Esophagus (tissue), 2 donors: Measurements from ENCODE around the gene PAQR8. TPM values are rescaled to one million over a fixed set of nuclear protein-coding genes. Genes with fewer than 3 reads are reported as not detected.
A peak's percentile ranks its signal among the peaks of the same experiment; 100 is the strongest.

Experiments used
- H3K27ac ChIP-seq, 2 donors: one replicate each; pipeline ENCODE4 v1.5.1; 2013; ENCODE audit warnings: low read depth in 2 of 2, mild to moderate bottlenecking in 2 of 2, inconsistent platforms in 1 of 2, low read length in 1 of 2, moderate library complexity in 1 of 2
- H3K27me3 ChIP-seq, 2 donors: one replicate each; pipeline ENCODE4 v1.6.1; 2013; ENCODE audit warnings: low read length in 2 of 2, control low read depth in 1 of 2, mild to moderate bottlenecking in 1 of 2; ENCODE audit not compliant: insufficient read depth in 2 of 2, control insufficient read depth in 1 of 2
- H3K36me3 ChIP-seq, 2 donors: one replicate each; pipeline ENCODE4 v1.6.1; 2013; ENCODE audit warnings: low read length in 1 of 2; ENCODE audit not compliant: control insufficient read depth in 2 of 2, insufficient read depth in 2 of 2
- H3K4me1 ChIP-seq, 2 donors: one replicate each; pipeline ENCODE4 v1.6.1; 2013; ENCODE audit warnings: low read length in 1 of 2; ENCODE audit not compliant: control insufficient read depth in 2 of 2, insufficient read depth in 2 of 2
- H3K4me3 ChIP-seq, 2 donors: one replicate each; pipeline ENCODE4 v1.5.1; 2013; ENCODE audit warnings: low read length in 2 of 2, mild to moderate bottlenecking in 2 of 2, low read depth in 1 of 2, moderate library complexity in 1 of 2
- H3K9me3 ChIP-seq, 2 donors: one replicate each; pipeline ENCODE4 v1.6.1; 2013; ENCODE audit warnings: mild to moderate bottlenecking in 2 of 2, low read depth in 1 of 2, low read length in 1 of 2, moderate library complexity in 1 of 2; ENCODE audit not compliant: control insufficient read depth in 2 of 2, insufficient read depth in 1 of 2
- WGBS, 2 donors: extraction: QIAGEN DNeasy Blood & Tissue Kit; methylation state at CpG; one replicate each; pipeline ENCODE4 v1.1.7; 2013; 5-methylcytosine and 5-hydroxymethylcytosine counted together
- polyA plus RNA-seq, 2 donors: library from polyadenylated mRNA; stranded (reverse); fragments of 200-250 nt; gene quantifications; one replicate each; pipeline ENCODE4 v1.2.3, GENCODE V29; 2013
- donor health status: healthy with polysubstance abuse.
- donor health status: Bipolar disorder and iron deficiency.

PAQR8 gene
- polyA plus RNA-seq, 2 donors, result 5.1 to 7.7 TPM

DNA sequence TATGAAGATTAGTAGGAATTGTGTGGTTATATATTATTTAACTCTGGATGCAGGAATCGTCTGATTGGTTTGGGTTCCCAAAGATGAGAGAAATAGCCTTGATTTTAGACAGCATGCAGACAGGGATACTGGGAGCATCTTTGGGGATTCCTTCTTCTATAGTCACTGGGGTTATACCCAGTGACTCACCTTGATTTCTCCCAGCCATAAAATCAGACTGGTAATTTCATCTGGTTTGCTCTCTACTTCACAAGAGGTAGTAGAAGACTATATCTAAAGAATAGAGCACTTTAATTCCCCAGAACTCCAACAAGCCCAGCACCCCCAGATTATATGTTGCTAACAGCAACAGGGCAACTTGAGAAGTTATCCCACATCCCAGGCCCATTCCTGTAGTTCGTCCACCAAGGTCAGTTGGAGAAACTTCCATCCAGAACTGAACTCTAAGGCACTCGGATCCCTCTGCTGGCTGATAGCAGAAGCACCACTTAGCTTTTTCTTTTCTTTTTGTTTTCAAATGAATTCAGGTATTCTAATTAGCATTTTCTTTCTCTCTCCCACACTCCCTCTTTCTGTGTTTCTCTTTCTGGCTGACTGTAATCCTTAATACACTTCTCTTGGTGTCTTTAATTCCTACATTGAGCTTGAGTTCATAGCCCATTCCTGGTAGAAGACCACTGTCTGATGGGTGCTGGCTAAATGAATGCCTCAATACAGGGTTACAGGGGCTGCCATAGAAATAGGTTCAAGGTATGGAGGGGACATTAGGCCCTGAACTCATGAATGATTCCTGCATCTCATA lies 37.8 kb downstream of the PAQR8 start:
- Histone ChIP-seq H3K36me3 (peaks cover 0 to 3% of the 10 kb centered on the region in 2 donors), H3K9me3 (no peaks in the 10 kb centered on the region), H3K27me3 (no peaks in the 10 kb centered on the region), H3K4me1 (peaks cover 0 to 10% of the 10 kb centered on the region in 2 donors), H3K27ac (no peak overlapping the region), H3K4me3 (no peak overlapping the region)
- 32 to 34% methylated on average over 3 of the region's 3 CpGs for WGBS, 2 donors

DNA sequence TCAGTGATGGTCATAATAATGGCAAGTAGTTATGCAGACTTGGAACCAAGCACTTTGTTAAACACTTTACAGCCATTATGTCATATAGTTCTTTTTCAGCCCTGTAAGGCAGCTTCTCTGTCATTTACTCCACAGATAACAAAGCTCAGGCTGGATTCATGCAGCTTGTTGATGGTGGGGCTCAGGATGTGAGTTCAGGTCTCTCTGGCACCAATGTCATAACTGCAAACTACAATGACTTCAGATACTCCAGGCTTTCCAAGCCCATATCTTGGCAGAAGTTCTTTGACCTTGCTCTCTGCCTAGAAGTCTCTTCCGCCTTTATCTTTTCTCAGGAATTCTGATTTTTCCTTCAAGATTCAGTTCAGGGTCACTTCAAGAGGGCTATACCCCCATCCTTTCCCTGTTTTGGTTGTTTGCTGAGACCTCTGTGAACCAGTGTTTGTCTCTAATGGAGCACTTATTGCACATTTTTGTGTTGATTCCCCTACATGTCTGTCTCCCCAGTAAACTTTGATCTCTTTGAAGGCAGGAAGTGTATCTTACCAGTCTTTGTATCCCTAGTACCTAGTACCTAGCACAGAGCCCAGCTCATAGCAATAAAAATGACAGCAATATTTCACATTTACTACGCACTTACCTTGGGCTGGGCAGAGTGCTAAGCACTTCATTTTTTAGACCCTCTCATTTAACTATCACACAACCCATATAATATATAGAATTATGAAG lies 38.5 kb downstream of the PAQR8 start:
- peaks cover 0 to 3% of the 10 kb centered on the region in 2 donors for H3K36me3 ChIP-seq
- H3K4me1 ChIP-seq, result peaks cover 0 to 10% of the 10 kb centered on the region in 2 donors
- H3K27me3 ChIP-seq, result no peaks in the 10 kb centered on the region
- H3K27ac ChIP-seq, result no peak overlapping the region
- no peak overlapping the region for H3K4me3 ChIP-seq
- no peaks in the 10 kb centered on the region for H3K9me3 ChIP-seq
- WGBS, 2 donors, result 73 to 88% methylated on average over 2 of the region's 2 CpGs

DNA sequence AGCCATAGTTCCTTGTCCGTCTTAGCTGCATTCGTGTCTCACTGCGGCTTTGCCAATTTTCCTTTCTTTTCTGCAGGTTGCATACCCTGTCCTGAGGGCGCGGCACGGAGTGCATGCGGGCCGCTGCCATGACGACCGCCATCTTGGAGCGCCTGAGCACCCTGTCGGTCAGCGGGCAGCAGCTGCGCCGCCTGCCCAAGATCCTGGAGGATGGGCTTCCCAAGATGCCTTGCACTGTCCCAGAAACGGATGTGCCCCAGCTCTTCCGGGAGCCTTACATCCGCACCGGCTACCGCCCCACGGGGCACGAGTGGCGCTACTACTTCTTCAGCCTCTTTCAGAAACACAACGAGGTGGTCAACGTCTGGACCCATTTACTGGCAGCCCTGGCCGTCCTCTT lies 41.1 kb downstream of the PAQR8 start:
- Histone ChIP-seq H3K4me3 (no peak overlapping the region), H3K27me3 (no peaks in the 10 kb centered on the region), H3K9me3 (no peaks in the 10 kb centered on the region), H3K27ac (no peak overlapping the region), H3K4me1 (peaks cover 0 to 10% of the 10 kb centered on the region in 2 donors), H3K36me3 (peaks cover 0 to 3% of the 10 kb centered on the region in 2 donors)
- 95 to 98% methylated on average over 26 of the region's 26 CpGs for WGBS, 2 donors

DNA sequence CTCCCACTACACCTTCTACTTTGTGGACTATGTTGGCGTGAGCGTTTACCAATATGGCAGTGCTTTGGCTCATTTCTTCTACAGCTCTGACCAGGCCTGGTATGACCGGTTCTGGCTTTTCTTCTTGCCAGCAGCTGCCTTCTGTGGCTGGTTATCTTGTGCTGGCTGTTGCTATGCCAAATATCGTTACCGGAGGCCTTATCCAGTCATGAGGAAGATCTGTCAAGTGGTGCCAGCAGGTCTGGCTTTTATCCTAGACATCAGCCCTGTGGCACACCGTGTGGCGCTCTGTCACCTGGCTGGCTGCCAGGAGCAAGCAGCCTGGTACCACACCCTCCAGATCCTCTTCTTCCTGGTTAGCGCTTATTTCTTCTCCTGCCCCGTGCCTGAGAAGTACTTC lies 41.7 kb downstream of the PAQR8 start:
- Histone ChIP-seq H3K27me3 (no peaks in the 10 kb centered on the region), H3K36me3 (peaks cover 0 to 3% of the 10 kb centered on the region in 2 donors), H3K4me1 (peaks cover 0 to 10% of the 10 kb centered on the region in 2 donors), H3K27ac (peak overlapping the region in 1 of 2 donors; percentile 37), H3K4me3 (no peak overlapping the region), H3K9me3 (no peaks in the 10 kb centered on the region)
- WGBS, 2 donors, result 45 to 52% methylated on average over 9 of the region's 9 CpGs

DNA sequence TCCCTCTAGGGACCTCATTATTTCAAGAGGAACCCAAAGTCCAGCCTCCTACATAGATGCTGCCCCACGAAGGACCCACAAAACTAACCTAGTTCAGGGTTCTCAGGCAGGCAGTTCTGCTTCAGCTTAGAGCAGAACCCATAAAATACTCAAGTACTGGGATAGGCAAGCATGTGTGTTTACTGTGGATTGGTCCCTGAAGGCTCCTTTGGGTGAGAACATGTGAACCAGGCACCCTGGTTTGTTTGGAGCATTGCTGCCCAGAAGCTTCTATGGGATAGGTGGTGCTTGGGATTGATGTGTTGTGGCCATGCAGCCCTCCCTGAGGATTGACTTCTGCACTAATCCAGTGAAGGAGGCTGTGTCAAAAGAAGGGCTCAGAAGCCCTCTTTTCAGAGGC lies 43.3 kb downstream of the PAQR8 start:
- H3K36me3 ChIP-seq, result peaks cover 0 to 3% of the 10 kb centered on the region in 2 donors
- H3K9me3 ChIP-seq, result no peaks in the 10 kb centered on the region
- H3K27me3 ChIP-seq, result no peaks in the 10 kb centered on the region
- no peak overlapping the region for H3K4me3 ChIP-seq
- 85 to 96% methylated on average over 1 of the region's 1 CpG for WGBS, 2 donors
- H3K4me1 ChIP-seq, result peaks cover 0 to 10% of the 10 kb centered on the region in 2 donors
- no peak overlapping the region for H3K27ac ChIP-seq

DNA sequence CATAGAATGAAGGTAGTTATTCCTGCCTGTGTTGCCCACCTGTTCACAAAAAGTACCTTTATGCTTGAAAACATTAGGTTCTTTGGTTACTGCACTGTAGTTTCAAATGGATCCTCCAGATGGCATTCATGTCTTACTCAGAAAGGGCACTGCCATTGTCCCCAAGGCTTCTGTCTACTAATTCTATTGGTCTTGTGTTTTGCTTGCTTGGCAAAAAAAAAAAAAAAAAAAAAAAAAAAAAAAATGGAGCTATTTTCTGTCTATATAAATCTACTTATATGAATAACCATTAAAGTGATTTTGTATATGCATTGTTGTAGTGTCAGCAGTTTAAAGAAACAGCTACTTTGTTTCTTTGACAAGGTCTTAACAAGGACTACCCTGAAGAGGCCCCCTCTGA lies 45.5 kb downstream of the PAQR8 start:
- peaks cover 0 to 10% of the 10 kb centered on the region in 2 donors for H3K4me1 ChIP-seq
- no peak overlapping the region for H3K27ac ChIP-seq
- H3K9me3 ChIP-seq, result no peaks in the 10 kb centered on the region
- no peaks in the 10 kb centered on the region for H3K27me3 ChIP-seq
- peaks cover 0 to 3% of the 10 kb centered on the region in 2 donors for H3K36me3 ChIP-seq
- H3K4me3 ChIP-seq, result no peak overlapping the region

DNA sequence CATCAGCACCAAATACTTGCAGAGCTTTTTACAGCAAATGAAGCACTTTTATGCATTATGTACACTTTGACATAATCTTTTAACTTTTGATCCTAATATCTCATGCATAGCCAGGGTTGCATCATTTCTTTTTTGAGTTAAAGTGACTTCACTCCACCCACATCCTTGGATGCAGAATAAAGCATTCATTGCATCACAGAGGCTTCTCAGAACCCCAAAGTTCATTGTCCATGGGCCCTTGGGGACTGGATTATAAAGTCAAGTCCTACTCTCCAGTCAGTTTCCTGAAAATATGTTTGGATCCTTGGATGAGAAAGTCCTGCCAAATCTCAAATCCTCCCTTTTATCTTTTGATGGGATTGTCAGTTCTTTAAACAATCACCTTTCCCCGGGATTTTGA lies 47.5 kb downstream of the PAQR8 start:
- no peak overlapping the region for H3K4me3 ChIP-seq
- 22 to 45% methylated on average over 1 of the region's 1 CpG for WGBS, 2 donors
- H3K9me3 ChIP-seq, result no peaks in the 10 kb centered on the region
- no peaks in the 10 kb centered on the region for H3K36me3 ChIP-seq
- no peak overlapping the region for H3K27ac ChIP-seq
- no peaks in the 10 kb centered on the region for H3K27me3 ChIP-seq
- H3K4me1 ChIP-seq, result no peaks in the 10 kb centered on the region

DNA sequence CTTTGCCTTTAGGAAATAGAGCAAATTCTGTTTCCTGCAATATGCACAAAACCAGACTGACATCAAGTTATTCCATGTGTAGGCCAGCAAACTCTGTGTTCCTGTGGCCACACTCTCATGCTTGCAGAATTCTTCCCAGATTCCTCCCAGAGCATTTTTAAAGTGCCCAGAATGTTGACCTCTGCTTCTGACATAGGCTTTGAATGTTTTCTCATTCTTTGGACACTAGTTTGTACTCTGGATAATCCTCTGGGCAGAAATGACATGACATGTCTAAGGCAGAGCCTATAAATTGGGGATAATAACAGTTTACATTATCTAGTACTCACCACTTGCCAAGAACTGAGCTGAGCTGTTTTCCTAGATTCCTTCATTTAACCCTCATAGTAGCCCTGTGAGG lies 49.0 kb downstream of the PAQR8 start:
- H3K4me3 ChIP-seq, result no peak overlapping the region
- H3K27ac ChIP-seq, result no peak overlapping the region
- H3K36me3 ChIP-seq, result no peaks in the 10 kb centered on the region
- H3K27me3 ChIP-seq, result no peaks in the 10 kb centered on the region
- no peaks in the 10 kb centered on the region for H3K9me3 ChIP-seq
- H3K4me1 ChIP-seq, result no peaks in the 10 kb centered on the region

DNA sequence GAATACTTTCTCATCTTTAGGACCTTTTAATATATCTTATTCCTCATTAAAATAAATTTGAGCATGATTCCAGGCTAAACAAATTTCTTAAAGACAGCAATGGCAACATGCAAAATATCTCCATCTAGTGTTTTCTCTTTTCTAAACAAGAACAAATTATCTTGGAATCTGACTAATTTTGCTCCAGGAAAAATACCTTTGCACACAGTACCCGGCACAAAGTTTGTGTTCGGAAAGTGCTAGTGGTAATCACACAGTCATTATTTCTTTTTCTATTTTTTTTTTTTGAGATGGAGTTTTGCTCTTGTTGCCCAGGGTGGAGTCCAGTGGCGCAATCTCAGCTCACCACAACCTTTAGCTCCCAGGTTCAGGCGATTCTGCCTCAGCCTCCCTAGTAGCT lies 50.0 kb downstream of the PAQR8 start:
- H3K36me3 ChIP-seq, result no peaks in the 10 kb centered on the region
- no peaks in the 10 kb centered on the region for H3K27me3 ChIP-seq
- 75 to 82% methylated on average over 4 of the region's 4 CpGs for WGBS, 2 donors
- no peaks in the 10 kb centered on the region for H3K4me1 ChIP-seq
- no peak overlapping the region for H3K27ac ChIP-seq
- H3K9me3 ChIP-seq, result no peaks in the 10 kb centered on the region
- no peak overlapping the region for H3K4me3 ChIP-seq

DNA sequence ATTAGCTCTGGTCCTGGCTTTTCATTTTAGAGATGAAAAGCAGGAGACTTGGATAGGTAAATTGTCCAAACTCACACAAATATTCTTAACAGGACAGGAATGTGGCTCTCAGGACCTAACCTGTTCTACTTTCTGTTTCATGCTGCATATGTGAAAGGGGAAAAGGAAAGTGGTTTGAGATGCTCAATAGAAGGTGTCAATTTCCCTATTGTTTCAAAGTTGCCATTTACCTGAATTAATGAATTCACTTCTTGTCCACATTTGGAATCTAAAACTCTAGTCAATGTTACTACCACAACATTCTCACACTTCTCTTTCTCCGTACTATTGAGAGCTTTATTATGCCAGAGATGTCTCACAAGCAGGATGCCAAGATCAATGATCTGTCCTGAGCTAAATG lies 53.4 kb downstream of the PAQR8 start:
- Histone ChIP-seq H3K4me3 (no peak overlapping the region), H3K27ac (no peak overlapping the region), H3K9me3 (no peaks in the 10 kb centered on the region), H3K27me3 (no peaks in the 10 kb centered on the region), H3K36me3 (no peaks in the 10 kb centered on the region), H3K4me1 (no peaks in the 10 kb centered on the region)
- 73 to 94% methylated on average over 1 of the region's 1 CpG for WGBS, 2 donors
